Vagina (tissue), 2 donors: ENCODE measurements around the gene ANGPTL8.

ENCODE experiments used
- CTCF ChIP-seq, 3 experiments: fragments of 450-650 bp in 2 of 3; fragments of 200-600 bp in 1 of 3; sonication (generic) in 1 of 3; IDR thresholded peaks; one replicate each; pipeline ENCODE4 v1.5.1; 2017 to 2019; ENCODE audit warnings: antibody characterized with exemption in 3 of 3, mild to moderate bottlenecking in 2 of 3, moderate library complexity in 2 of 3
- POLR2A ChIP-seq, 2 donors: fragments of 450-650 bp; IDR thresholded peaks; one replicate each; pipeline ENCODE4 v1.6.1; 2017; ENCODE audit warnings: antibody characterized with exemption in 2 of 2, mild to moderate bottlenecking in 2 of 2, moderate library complexity in 2 of 2
- POLR2AphosphoS5 ChIP-seq, 2 donors: sonication (generic); formaldehyde crosslinking; IDR thresholded peaks; one replicate each; pipeline ENCODE4 v1.9.0; 2017; ENCODE audit warnings: antibody characterized with exemption in 2 of 2, mild to moderate bottlenecking in 2 of 2, low read depth in 1 of 2; ENCODE audit not compliant: insufficient read depth in 1 of 2

GRCh38 chr19:11243798-11244169 lies 4.4 kb downstream of the ANGPTL8 start:
- TF ChIP-seq CTCF (IDR thresholded peaks at IDR 0.05), result no peak
- TF ChIP-seq POLR2AphosphoS5 (IDR thresholded peaks at IDR 0.05; ENCODE audit: insufficient read depth in 1 of 2, low read depth in 1 of 2), result no peak
- no peak for TF ChIP-seq POLR2A (IDR thresholded peaks at IDR 0.05)
